ENCODE results near the gene C17orf50.

The C17orf50 gene

GRCh38 chr17:35738519-35739133 lies 22.1 kb upstream of the C17orf50 start:
- in situ Hi-C loops (cut with HindIII; ENCODE audit: low sequenced_read_pairs), result no loop called here

GRCh38 chr17:35740216-35740615 lies 20.5 kb upstream of the C17orf50 start:
- no peak for DNase-seq (ENCODE audit: low read depth)
- TF ChIP-seq CTCF (IDR thresholded peaks at IDR 0.05; ENCODE audit: low read depth, low read length, missing control alignments), result no peak
- H3K4me3 ChIP-seq (ENCODE audit: low read depth, low read length), result no peak overlapping the region
- in situ Hi-C loops (cut with HindIII; ENCODE audit: low sequenced_read_pairs), result no loop called here

More at GRCh38 chr17:35738519-35739133, 22.1 kb upstream of the C17orf50 start:
- DNase-seq (ENCODE audit: low read depth), result no peak
- no peak overlapping the region for H3K4me3 ChIP-seq (ENCODE audit: low read depth, low read length)
- TF ChIP-seq CTCF (IDR thresholded peaks at IDR 0.05; ENCODE audit: low read depth, low read length, missing control alignments), result no peak

- no peak overlapping the region for H3K4me3 ChIP-seq (ENCODE audit: low read depth, low read length)
- DNase-seq (ENCODE audit: low read depth), result no peak
- in situ Hi-C loops (cut with HindIII; ENCODE audit: low sequenced_read_pairs), result no loop called here
- TF ChIP-seq CTCF (IDR thresholded peaks at IDR 0.05; ENCODE audit: low read depth, low read length, missing control alignments), result no peak
Measured at GRCh38 chr17:35740997-35741931, 19.4 kb upstream of the C17orf50 start.

- in situ Hi-C loops (cut with HindIII; ENCODE audit: low sequenced_read_pairs), result no loop called here
- TF ChIP-seq CTCF (IDR thresholded peaks at IDR 0.05; ENCODE audit: low read depth, low read length, missing control alignments), result no peak
- no peak overlapping the region for H3K4me3 ChIP-seq (ENCODE audit: low read depth, low read length)
- no peak for DNase-seq (ENCODE audit: low read depth)
Measured at GRCh38 chr17:35742496-35742895, 18.2 kb upstream of the C17orf50 start.

- DNase-seq (ENCODE audit: low read depth), result no peak
- TF ChIP-seq CTCF (IDR thresholded peaks at IDR 0.05; ENCODE audit: low read depth, low read length, missing control alignments), result no peak
- in situ Hi-C loops (cut with HindIII; ENCODE audit: low sequenced_read_pairs), result no loop called here
- H3K4me3 ChIP-seq (ENCODE audit: low read depth, low read length), result no peak overlapping the region
Measured at GRCh38 chr17:35742896-35743477, 17.7 kb upstream of the C17orf50 start.

- in situ Hi-C loops (cut with HindIII; ENCODE audit: low sequenced_read_pairs), result no loop called here
- no peak for TF ChIP-seq CTCF (IDR thresholded peaks at IDR 0.05; ENCODE audit: low read depth, low read length, missing control alignments)
- peak; percentile 27 for DNase-seq (ENCODE audit: low read depth)
- H3K4me3 ChIP-seq (ENCODE audit: low read depth, low read length), result no peak overlapping the region
Measured at GRCh38 chr17:35743626-35744328, 16.9 kb upstream of the C17orf50 start.
